EL (cell line): Measurements from ENCODE around the gene FER.
"Not testable (repeated sequence)": the region's sequence is repeated elsewhere in the genome, so short reads cannot be mapped to it uniquely, and the experiment has no call there.

Source experiments
- DNase-seq: peaks from one replicate; pipeline ENCODE4 v3.0.0-alpha.2; 2016

Gene FER

DNA sequence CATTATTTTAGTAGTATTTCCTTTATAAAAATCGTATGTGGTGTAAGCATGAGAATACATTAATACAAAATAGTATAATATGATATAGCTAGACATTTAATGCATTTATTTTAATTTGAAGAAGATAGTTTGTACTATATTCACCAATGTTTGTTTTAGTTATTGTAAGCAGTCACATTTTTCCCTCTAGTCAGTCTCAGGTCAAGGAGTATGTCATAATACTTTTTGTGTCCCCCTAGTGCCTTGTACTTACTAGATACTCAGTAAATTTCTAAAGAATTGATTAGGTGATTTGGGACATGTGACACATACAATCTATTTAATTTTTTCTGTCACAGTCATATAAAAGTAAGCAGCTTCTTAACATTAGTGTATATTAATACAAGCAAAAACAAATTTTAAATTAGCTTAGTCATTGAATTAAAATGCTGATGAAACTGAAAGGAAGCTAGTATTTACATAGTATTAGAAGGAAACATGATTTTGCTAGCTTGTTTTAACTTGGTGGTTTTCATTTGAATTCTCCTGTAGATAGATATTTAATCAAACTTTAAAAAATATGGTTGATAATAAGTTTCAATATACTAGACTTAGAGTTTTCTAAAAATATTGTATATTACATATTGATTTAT, 242.2 kb downstream of the FER start:
- DNase-seq, result peak; percentile 19

DNA sequence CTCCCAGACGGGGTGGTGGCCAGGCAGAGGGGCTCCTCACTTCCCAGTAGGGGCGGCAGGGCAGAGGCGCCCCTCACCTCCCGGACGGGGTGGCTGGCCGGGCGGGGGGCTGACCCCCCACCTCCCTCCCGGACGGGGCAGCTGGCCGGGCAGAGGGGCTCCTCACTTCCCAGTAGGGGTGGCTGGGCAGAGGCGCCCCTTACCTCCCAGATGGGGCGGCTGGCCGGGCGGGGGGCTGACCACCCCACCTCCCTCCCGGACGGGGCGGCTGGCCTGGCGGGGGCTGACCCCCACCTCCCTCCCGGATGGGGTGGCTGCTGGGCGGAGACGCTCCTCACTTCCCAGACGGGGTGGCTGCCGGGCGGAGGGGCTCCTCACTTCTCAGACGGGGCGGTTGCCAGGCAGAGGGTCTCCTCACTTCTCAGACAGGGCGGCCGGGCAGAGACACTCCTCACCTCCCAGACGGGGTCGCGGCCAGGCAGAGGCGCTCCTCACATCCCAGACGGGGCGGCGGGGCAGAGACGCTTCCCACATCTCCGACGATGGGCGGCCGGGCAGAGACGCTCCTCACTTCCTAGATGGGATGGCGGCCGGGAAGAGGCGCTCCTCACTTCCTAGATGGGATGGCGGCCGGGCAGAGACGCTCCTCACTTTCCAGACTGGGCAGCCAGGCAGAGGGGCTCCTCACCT, 244.8 kb downstream of the FER start:
- not testable (repeated sequence) for DNase-seq

DNA sequence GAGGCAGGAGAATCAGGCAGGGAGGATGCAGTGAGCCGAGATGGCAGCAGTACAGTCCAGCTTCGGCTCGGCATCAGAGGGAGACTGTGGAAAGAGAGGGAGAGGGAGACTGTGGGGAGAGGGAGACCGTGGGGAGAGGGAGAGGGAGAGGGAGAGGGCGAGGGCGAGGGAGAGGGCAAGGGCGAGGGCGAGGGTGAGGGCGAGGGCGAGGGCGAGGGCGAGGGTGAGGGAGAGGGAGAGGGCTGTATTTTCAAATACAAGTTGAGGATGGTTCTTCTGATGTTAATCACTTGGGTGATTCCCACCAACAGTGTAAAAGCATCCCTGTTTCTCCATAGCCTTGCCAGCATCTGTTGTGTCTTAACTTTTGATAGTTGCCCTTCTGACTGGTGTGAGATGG, 245.7 kb downstream of the FER start:
- DNase-seq, result not testable (repeated sequence)

DNA sequence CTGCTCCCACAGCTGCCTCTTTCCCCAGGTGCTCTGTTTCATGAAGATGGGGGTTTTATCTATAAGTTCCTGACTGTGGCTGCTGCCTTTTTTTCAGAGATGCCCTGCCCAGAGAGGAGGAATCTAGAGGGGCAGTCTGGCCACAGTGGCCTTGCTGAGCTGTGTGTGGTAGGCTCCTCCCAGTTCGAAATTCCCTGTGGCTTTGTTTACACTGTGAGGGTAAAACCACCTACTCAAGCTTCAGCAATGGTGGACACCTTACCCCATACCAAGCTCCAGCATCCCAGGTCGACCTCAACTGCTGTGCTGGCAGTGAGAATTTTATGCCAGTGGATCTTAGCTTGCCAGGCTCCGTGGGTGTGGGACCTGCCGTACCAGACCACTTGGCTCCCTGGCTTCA, 250.0 kb downstream of the FER start:
- DNase-seq, result no peak

DNA sequence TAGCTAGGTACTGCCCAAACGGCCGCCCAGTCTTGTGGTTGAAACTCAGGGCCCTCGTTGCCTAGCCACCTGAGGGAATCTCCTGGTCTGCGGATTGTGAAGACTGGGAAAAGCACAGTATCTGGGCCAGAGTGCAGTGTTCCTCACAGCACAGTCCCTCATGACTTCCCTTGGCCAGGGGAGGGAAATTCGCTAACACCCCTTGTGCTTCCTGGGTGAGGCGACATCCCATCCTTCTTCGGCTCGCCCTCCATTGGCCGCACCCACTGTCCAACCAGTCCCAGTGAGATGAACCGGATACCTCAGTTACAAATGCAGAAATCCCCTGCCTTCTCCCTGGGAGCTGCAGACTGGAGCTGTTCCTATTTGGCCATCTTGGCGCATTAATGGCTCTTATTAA, 250.5 kb downstream of the FER start:
- DNase-seq, result no peak

DNA sequence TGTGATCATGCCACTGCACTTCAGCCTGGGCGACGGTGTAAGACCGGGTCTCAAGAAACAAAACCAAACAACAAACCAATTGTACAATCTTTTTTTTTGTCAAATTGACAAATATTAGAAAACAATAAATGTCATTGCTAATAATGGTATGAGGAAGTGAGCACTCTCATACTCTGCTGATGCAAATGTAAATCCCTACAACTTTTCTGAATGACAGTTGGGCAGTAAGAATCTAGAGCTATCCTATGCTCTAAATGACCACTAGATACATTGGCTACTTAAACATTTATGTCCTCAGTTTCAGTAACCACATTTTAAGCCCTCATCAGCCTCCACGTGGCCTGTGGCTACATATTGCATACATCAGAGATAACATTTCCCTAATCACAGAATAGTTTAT, 256.2 kb downstream of the FER start:
- no peak for DNase-seq

DNA sequence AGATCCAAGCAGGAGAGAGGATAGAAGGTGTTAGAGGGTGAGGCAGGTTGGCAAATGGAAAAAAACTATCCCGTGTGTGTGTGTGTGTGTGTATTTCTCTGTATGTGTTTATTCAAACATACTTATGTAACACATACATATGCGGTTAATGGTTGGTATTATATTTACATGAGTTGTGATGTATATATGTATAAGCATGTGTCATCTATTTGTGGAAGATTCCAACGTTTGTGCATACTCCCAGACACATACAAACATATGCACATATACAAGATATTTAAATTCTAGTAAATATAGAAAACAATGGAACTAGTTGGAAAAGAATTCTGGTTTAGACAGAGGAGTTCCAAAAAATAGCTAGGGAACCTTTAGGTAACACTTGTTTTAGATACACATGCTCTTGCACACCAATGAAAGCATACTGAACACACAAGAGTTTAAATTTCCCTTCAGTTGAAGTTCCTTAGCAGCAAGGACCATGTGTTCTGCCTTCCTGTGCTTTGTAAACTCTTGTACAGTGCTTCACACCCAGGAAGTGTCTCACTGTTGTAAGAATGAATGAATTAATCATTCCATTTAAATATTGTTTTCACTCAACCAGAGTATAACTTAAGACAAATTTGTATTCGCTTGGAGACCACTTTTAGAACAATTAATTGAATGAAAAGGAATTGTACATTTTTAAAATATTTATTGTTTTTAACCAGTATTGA, 257.8 kb downstream of the FER start:
- DNase-seq, result no peak

DNA sequence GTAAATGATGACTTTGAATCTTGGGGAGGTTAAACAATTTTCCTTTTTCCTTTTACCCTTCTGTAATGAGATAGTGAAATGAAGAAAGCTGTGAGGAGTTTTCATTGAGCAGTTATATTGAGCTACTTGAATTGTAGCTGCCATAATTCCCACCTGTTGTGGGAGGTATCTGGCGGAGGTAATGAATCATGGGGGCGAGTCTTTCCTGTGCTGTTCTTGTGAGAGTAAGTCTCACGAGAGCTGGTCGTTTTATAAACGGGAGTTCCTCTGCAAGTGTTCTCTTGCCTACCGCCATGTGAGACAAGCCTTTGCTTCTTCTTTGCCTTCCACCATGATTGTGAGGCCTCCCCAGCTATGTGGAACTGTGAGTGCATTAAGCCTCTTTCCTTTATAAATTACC, 258.4 kb downstream of the FER start:
- no peak for DNase-seq

DNA sequence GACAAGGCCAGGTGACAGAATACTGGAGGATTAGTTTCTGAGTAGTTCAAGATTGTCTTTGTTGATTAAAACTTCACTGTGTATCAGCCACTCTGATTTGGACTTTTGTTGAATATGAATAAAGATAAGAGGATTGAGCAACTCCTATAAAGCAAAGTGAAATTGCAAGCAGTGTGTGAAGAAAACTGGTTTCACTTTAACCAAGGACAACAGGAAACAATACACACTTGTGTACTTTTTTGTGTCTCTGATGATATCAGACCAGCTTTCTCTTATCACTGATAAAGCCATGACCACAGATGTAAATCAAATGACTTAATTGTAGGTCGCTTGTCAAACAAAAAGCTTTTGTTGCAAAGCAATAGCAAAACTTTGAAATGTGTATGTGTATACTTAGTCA, 268.6 kb downstream of the FER start:
- no peak for DNase-seq

DNA sequence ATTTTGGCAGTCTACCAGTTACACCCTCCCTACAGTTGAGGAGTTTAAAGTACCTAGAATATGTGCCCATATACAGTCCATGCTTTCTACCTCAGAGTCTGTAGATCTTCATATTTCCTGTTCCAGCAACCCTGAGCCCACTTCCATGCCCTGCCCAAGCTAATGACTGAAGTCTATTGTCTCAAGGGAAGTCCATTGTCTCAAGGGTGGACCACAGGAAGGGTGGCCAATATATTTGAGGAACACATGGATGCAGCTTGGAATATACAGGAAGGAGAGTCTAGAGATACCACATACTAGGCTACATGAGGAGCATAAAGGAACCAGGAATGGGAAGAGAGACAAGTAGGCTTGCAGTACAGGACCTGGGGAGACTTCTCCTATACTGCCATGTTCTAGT, 274.4 kb downstream of the FER start:
- no peak for DNase-seq

DNA sequence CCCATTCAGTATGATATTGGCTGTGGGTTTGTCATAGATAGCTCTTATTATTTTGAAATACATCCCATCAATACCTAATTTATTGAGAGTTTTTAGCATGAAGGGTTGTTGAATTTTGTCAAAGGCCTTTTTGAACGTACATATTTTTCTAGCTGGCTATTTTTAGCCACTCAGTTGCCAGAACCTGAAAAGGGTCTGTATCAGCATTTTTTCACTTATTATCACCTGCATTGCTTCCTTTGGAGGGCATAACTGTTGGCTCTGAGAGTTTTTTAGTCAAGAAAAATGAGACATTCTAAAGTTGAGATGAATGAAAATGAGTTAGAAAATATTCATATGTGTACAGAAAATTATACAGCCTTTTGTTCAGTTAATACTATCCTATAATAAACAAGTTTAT, 278.0 kb downstream of the FER start:
- not testable (repeated sequence) for DNase-seq

DNA sequence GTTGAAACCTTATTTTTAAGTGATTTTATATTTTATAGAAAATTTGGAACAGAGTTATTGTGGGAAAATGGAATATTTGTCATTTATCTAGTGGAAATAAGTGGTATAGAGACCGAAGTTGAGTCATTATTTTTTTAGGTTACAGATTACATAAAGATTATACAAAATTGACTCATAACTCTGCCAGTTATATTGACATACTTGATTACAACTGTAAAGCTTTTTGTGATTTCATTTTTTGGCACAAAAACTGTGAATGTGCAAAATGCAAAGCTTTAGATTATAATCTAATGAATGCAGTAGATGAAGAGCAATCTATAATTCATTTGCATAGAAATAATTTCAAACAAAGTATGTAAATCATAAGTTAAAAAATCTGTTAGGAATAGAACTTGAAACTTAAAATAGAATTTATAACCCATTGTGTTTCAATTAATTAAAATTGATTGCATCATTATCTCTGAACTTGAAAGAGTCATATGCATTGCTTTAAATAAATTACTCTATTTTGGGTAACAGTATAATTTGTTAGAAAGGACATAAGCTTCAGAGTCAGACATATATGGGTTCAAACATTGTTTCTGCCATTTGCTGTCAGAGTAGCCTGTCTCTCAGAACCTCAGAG, 280.4 kb downstream of the FER start:
- DNase-seq, result no peak

DNA sequence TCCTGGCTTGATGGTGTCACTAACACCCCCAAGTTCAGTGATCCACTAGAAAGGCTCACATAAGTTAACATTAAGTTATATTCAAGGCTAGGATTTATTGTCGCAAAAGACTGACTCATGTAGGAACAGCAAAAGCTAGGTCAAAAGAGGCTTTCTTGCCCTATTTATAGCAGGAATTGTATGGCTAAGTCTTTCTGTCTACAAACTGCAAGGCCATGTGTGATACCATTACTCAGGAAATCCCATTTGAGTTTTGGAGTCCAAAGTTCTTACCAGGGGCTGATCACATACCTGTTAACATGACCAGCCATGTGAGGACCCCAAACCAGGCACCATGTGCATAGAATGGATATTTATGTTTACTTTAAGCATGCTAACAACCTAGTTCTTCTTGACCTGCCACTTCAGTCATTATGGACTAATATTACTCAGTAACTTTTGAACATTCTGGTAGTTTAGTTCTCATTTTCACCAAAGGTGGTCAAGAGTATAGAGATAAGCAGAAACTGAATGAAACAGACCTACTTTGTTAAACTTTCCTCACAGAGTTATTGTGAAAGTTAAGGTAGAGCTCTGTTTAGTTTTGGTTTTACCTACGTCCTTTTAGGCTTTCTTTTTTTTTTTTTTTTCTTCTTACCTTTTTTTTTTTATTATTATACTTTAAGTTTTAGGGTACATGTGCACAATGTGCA, 281.1 kb downstream of the FER start:
- DNase-seq, result no peak

DNA sequence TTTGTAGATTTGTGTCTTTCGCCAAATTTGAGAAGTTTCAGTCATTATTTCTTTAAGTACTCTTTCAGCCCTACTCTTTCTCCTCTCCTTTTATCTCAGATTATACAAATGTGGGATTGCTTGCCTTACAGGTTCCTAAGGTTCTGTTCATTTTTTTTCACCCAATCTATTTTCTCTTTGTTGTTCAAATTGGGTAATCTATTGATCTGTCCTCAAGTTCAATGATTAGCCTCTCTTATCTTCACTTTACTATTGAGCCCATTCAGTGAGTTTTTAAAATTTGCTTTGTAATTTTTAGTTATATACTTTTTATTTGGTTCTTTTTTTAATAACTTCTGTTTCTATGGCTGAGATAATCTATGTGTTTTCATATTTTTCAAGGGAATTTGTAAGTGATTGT, 282.1 kb downstream of the FER start:
- no peak for DNase-seq

DNA sequence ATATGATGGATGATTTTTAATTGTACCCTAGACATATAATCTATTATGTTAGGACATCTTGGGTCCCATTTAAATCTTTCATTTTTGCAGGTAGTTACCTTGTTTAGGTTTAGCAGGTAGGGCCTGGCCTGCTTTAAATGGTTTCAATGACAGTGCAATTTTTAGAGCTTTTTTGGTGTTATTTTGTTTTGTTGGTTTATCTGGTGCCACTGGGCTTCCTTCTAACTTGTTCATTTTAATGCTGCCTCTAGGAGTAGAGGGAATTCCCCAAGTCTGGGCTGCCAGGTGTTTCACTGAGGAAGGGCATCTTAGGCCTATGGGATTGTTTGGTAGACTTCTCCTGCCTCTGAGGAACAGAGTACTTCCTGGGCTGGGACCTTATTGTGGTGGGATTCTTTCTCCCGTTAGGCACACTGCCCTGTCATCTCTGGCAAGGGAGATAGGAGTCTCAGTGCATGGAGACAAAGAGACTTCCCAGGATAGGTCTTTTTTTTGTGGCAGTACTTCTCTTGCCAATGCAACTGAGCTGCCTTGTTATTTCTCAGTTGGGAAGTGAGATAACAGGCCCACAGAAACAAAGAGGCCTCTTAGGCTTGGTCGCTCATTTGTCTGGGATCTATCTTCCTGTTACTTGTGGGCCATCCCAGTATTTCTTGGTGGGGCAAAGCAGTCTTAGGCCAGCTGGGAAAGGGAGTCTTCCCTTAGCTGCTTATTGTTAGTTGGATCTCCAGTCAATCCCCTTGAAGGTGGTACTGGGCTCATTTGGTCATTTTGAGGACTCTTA, 282.9 kb downstream of the FER start:
- no peak for DNase-seq

DNA sequence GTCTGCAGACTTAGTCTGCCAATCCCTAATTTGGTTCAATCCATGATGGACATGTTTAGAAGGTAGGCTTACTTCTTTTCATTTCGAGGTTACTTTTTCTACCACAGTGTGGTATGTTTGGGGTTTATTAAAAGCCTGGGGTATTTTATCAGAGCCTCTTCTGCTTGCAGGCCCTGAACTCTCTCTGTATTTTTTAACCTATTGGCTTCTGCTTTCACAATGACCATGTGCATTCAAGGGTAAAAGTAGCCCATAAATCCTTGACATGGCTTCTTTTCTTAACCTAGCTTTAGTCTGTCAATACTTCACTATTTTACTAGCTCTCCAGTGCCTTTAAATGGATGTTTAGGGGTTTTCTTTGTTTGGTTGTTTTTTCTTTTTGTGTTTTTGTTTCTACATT, 286.6 kb downstream of the FER start:
- no peak for DNase-seq

DNA sequence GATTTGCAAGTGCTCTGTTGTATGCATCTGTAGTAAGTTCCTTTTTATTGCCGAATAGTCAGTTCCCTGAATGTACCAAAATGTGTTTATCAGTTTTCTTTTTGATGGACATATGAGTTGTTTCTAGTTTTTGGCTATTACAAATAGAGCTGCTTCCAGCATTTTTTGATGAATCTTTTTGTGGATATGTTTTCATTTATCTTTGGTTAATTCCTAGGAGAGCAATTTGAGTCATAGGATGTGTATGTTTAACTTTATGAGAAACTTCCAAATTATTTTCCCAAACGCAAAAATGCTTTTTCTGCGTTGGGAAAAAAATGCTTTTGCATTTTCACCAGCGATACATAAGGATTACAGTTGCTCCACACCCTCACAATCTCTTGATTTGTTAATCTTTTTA, 287.7 kb downstream of the FER start:
- peak; percentile 39 for DNase-seq

DNA sequence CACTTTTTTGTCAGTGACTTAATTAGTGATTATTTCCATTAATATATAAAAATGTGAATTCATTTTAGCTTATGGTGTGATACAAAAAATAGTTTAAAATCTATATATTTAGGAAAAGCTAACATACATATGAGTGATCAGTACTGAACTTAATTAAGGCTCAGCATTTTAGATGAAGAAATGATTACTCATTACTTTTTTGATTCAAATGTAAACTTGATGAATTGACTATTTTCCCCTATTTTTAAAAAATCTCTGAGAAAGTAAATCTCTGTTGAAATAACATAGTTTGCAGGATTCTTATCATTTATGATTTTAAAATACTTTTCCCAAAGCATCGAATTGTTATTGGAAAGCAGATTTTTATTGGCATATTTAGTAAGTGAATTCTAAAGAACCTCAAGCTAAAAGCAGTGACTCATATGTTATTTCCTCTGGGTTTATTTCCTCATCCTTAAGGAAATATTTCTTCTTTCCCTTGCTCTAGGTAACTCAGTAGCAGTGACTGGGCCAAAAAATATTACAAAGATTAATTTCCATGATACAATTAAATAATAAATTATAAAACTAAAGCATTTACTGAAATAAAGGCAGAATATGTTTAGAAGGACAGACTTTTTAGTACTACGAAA, 290.6 kb downstream of the FER start:
- DNase-seq, result peak; percentile 54

DNA sequence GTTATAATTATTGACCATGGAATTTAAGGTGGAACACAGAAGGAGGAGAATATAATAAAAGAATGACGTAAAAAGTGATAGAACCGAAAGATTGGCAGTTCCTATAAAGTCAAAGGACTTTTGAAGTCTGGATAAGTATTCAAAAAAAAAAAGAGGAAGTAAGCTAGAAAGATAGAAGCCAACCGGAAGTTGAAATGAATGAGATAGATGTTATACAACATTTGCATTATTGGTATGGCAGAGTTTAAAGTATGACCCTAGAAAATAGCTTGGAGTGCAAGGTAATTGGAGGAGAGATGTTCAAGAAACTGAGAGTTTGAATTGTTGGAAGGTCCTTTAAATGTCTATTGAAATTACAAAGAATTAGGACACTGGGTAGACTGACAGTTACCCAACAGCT, 293.6 kb downstream of the FER start:
- no peak for DNase-seq

DNA sequence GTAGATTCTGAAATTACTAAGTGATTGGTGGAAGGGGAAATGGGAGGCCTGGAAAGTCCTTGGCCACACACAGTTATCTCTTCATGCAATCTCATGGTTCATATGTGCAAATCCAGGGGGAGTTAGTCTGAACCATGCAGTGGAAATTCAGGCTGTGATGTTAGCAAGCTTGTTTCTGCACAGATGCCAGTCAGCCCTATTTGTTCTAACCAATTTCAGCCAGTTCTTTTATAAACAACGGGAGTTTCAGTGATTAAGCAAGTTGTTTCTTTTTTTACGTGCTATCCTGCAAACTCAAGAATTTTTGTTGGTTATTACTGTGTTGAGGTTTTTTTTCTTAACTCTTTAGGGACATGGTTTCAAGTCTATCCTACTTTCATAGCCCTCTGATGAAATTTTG, 298.0 kb downstream of the FER start:
- no peak for DNase-seq

DNA sequence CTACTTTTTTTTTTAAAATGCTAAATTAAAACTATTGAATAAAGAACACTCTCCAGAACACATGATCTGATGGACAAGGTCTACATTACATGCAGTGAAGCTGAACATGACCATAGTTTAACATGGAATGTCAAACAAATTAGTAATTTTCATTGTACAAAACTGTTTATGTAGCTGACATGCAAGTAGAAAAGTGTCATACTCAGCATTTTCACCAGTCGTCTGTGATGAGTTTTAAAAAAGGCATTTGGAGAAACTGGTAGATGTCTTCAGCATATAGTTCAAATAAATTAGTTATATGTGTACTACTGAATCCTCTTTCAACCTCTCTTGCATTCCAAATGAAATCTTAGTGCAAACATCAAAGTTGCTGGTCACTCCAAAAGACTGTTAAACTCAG, 301.9 kb downstream of the FER start:
- DNase-seq, result no peak

DNA sequence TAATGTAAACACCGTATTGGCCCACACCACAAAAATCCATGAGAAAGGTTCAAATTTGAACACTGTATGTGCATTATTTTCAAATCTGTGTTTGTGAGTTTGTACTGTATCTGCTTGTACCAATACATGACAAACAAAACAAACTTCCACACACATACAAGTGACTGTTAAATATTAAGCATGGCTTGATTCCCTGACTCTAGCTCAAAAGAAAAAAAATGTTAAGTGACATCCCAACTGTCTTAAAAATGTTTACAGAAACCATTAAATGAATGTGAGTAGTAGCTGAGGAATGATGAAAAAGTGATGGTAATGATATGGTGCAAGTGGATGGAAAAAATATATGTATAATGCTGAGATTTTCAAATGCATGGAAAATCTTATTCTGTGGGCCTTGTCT, 302.6 kb downstream of the FER start:
- DNase-seq, result peak; percentile 13
